Measurements from ENCODE around the gene LRP8. TPM values are rescaled to one million over a fixed set of nuclear protein-coding genes. Genes with fewer than 3 reads are reported as not detected.

LRP8 gene
- total and polyA plus RNA-seq, 2 of the 13 experiments (the other 11 are each of a cell fraction or from before 2014, with no cell fraction given): 17.3 to 17.4 TPM

DNA sequence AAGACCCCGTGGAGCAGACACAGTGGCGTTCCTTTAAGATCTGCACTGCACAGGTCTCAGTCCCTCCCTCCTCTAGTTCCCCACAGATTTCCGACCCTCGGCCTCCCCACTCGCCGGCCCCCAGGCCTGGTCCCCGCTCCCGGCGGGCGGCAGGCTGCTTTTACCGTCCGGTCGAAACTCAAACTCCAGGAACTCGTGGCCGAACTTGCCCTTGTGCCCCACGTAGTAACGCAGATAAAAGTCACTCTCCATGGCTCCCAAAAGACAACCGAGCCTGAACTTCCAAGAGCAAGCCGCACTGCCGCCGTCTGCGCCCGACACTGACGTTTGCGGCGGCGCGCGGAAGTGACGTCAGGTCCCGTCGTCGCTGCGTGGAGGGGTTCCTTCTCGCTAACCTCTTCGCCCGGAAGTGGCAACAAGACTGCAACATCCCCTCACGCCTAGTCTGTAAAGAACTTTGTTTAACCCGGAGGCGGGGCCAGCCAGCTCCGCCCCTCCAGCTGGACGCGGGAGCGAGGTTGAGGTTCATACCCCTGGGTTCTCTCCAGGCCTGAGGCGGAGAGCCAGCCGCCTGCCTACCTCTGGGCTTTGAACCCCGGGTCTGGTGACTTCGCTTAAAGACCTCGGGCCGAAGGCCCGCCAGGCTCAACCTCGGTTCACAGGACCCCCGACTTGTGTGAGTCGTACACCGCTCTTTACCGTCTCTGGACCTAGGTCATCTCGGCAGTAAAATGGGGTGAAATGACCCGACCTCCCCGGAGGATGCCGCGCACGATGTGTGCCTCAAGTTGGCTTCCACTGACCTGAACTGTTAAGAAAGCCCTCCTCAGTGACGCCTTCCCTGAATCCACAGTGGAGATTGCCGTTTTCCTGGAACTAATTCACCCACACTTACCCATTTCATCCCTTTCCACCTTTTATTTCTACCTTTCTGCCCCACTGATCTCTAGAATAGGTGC is 89.4 kb downstream of the LRP8 start, which contains the start of gene MAGOH (continued):
- TF ChIP-seq, protein P1, sequence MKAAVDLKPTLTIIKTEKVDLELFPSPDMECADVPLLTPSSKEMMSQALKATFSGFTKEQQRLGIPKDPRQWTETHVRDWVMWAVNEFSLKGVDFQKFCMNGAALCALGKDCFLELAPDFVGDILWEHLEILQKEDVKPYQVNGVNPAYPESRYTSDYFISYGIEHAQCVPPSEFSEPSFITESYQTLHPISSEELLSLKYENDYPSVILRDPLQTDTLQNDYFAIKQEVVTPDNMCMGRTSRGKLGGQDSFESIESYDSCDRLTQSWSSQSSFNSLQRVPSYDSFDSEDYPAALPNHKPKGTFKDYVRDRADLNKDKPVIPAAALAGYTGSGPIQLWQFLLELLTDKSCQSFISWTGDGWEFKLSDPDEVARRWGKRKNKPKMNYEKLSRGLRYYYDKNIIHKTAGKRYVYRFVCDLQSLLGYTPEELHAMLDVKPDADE (CRISPR knock-in tag; IDR thresholded peaks at IDR 0.05): peak; percentile 76; the same call in 1 of the 2 replicates
- TF ChIP-seq, protein P2, sequence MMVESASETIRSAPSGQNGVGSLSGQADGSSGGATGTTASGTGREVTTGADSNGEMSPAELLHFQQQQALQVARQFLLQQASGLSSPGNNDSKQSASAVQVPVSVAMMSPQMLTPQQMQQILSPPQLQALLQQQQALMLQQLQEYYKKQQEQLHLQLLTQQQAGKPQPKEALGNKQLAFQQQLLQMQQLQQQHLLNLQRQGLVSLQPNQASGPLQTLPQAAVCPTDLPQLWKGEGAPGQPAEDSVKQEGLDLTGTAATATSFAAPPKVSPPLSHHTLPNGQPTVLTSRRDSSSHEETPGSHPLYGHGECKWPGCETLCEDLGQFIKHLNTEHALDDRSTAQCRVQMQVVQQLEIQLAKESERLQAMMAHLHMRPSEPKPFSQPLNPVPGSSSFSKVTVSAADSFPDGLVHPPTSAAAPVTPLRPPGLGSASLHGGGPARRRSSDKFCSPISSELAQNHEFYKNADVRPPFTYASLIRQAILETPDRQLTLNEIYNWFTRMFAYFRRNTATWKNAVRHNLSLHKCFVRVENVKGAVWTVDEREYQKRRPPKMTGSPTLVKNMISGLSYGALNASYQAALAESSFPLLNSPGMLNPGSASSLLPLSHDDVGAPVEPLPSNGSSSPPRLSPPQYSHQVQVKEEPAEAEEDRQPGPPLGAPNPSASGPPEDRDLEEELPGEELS (CRISPR knock-in tag; IDR thresholded peaks at IDR 0.05): peak; percentile 68
- no peak; the same call in 1 of the 2 replicates for TF ChIP-seq GATA4 (IDR thresholded peaks at IDR 0.05; ENCODE audit: borderline replicate concordance, low read depth)
- TF ChIP-seq, protein P3, sequence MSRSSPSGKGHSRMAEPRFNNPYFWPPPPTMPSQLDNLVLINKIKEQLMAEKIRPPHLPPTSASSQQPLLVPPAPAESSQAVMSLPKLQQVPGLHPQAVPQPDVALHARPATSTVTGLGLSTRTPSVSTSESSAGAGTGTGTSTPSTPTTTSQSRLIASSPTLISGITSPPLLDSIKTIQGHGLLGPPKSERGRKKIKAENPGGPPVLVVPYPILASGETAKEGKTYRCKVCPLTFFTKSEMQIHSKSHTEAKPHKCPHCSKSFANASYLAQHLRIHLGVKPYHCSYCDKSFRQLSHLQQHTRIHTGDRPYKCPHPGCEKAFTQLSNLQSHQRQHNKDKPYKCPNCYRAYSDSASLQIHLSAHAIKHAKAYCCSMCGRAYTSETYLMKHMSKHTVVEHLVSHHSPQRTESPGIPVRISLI (CRISPR knock-in tag; IDR thresholded peaks at IDR 0.05; ENCODE audit: borderline replicate concordance): peak; percentile 41; the same call in 1 of the 2 replicates
- no peak for TF ChIP-seq MBD4 (IDR thresholded peaks at IDR 0.05; ENCODE audit: borderline replicate concordance, low read length)
- no peak for TF ChIP-seq ZNF570 (CRISPR knock-in tag; IDR thresholded peaks at IDR 0.05; ENCODE audit: borderline replicate concordance)
- TF ChIP-seq ZNF251 (CRISPR knock-in tag; IDR thresholded peaks at IDR 0.05): no peak
- TF ChIP-seq, protein P4, sequence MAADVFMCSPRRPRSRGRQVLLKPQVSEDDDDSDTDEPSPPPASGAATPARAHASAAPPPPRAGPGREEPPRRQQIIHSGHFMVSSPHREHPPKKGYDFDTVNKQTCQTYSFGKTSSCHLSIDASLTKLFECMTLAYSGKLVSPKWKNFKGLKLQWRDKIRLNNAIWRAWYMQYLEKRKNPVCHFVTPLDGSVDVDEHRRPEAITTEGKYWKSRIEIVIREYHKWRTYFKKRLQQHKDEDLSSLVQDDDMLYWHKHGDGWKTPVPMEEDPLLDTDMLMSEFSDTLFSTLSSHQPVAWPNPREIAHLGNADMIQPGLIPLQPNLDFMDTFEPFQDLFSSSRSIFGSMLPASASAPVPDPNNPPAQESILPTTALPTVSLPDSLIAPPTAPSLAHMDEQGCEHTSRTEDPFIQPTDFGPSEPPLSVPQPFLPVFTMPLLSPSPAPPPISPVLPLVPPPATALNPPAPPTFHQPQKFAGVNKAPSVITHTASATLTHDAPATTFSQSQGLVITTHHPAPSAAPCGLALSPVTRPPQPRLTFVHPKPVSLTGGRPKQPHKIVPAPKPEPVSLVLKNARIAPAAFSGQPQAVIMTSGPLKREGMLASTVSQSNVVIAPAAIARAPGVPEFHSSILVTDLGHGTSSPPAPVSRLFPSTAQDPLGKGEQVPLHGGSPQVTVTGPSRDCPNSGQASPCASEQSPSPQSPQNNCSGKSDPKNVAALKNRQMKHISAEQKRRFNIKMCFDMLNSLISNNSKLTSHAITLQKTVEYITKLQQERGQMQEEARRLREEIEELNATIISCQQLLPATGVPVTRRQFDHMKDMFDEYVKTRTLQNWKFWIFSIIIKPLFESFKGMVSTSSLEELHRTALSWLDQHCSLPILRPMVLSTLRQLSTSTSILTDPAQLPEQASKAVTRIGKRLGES (CRISPR knock-in tag; IDR thresholded peaks at IDR 0.05; ENCODE audit: borderline replicate concordance): no peak
- no peak for TF ChIP-seq ZFP62 (CRISPR knock-in tag; IDR thresholded peaks at IDR 0.05)
- TF ChIP-seq DPF2 (CRISPR knock-in tag; IDR thresholded peaks at IDR 0.05; ENCODE audit: borderline replicate concordance, low read depth): peak; percentile 24; the same call in 1 of the 2 replicates
- TF ChIP-seq ZNF724P (CRISPR knock-in tag; IDR thresholded peaks at IDR 0.05; ENCODE audit: borderline replicate concordance): peak; percentile 91; the same call in 1 of the 2 replicates
- no peak for TF ChIP-seq RORA (CRISPR knock-in tag; IDR thresholded peaks at IDR 0.05)
- TF ChIP-seq, protein P5, sequence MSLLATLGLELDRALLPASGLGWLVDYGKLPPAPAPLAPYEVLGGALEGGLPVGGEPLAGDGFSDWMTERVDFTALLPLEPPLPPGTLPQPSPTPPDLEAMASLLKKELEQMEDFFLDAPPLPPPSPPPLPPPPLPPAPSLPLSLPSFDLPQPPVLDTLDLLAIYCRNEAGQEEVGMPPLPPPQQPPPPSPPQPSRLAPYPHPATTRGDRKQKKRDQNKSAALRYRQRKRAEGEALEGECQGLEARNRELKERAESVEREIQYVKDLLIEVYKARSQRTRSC (CRISPR knock-in tag; IDR thresholded peaks at IDR 0.05; ENCODE audit: low read depth): no peak
- TF ChIP-seq ZNF101 (CRISPR knock-in tag; IDR thresholded peaks at IDR 0.05; ENCODE audit: borderline replicate concordance, low read depth): peak; percentile 21; the same call in 1 of the 2 replicates
- no peak for TF ChIP-seq SSRP1 (CRISPR knock-in tag; IDR thresholded peaks at IDR 0.05)
- peak; percentile 59; the same call in 1 of the 2 replicates for TF ChIP-seq ZNF235 (CRISPR knock-in tag; IDR thresholded peaks at IDR 0.05; ENCODE audit: borderline replicate concordance)
- peak; percentile 76 for TF ChIP-seq DMAP1 (CRISPR knock-in tag; IDR thresholded peaks at IDR 0.05)
